Activated naive CD4-positive, alpha-beta T cell treated with anti-CD3 and anti-CD28 coated beads, Interleukin-2, amount 50 U/mL, for 72 hours (primary cell): Measurements from ENCODE around the gene CHST9. TPM values are rescaled to one million over a fixed set of nuclear protein-coding genes. Genes with fewer than 3 reads are reported as not detected.
"Not testable (repeated sequence)": the region's sequence is repeated elsewhere in the genome, so short reads cannot be mapped to it uniquely, and the experiment has no call there.

Experiments used
- ATAC-seq, 2 donors: fragments of 150-1000 bp; cut with Tn5 transposase; 2 replicates each; pipeline ENCODE4 v1.10.0; 2021; ENCODE audit warnings: mild to moderate bottlenecking in 2 of 2, moderate library complexity in 2 of 2
- DNase-seq, 2 donors: peaks; one replicate each; pipeline ENCODE4 v3.0.0; 2021 to 2022; ENCODE audit warnings: low spot score in 2 of 2
- H3K27ac Mint-ChIP-seq, 2 donors: one replicate each; pipeline ENCODE4 v1.8.0; 2022; ENCODE audit warnings: mild to moderate bottlenecking in 2 of 2, mixed read lengths in 2 of 2
- H3K36me3 Mint-ChIP-seq, 2 donors: one replicate each; pipeline ENCODE4 v1.8.0; 2022; ENCODE audit warnings: mixed read lengths in 2 of 2
- H3K9me3 Mint-ChIP-seq, 2 donors: one replicate each; pipeline ENCODE4 v1.8.0; 2022; ENCODE audit warnings: mixed read lengths in 2 of 2
- total RNA-seq, 2 donors: library from RNA; stranded (reverse); gene quantifications; one replicate each; pipeline ENCODE4 v1.2.3, GENCODE V29; 2022

CHST9 gene
- total RNA-seq, 2 donors from 2014 or later, result not detected

DNA sequence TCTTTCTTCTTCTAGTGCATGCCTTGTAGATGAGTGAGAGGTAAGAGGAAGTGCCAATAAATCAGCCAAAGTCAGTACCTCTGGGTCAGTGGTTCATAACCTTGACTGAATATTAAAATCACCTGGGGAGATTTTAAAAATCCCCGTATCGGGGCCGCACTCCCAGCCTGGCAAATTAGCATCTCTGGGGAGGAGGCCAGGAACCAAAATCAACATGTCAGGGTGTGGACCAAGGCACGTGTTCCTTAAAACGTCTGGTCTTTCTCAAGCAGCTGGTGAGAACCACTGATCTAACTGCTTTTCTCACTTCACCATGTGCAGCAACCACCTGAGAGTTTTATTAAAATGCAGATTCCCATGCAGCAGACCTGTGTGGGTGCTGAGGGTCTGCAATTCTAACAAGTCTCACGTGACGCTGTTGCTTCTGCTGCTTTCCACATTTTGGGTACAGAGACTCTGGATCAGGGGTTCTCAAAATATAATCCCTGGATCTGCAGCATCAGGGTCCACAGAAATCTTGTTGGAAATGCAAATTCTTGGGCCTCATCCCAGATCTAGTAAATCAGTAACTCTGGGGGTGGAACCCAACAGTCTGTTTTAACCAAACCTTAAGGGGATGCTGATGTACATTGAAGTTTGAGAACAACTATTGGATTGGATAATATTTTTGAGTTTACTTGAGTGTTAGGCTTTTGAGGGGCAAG lies 49.5 kb downstream of the CHST9 start:
- DNase-seq, result no peak
- ATAC-seq, result no peak
- Mint-ChIP-seq H3K27ac (no peak overlapping the region), H3K36me3 (no peaks in the 10 kb centered on the region), H3K9me3 (peaks cover 11 to 23% of the 10 kb centered on the region in 2 donors)

DNA sequence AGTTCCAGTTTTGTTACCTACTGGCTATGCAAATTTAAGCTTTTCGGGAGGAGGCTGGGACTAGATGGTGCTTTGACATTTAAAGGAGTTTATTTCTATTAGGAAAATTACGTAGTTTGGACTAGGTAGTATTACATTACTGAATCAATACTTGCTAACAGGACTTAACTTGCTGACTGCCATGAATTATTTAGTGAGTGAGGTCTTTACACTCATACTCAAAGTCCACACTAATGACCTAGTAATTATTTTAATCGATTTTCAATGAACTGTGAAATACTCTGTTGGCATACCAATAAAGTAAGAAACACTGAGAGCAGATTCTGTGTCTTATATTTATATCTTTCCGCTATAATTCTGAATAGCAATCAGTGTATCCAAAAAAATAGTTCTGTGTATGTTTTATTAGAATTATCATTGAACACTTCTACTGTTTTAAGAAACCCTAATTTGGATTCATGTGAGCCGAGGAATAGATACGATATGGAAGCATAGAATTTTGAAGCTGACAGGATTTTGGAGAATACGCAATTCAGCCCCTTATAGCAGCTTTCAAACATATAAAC lies 55.0 kb downstream of the CHST9 start:
- no peak overlapping the region for H3K27ac Mint-ChIP-seq
- peaks cover 8 to 9% of the 10 kb centered on the region in 2 donors for H3K9me3 Mint-ChIP-seq
- ATAC-seq (no peak), DNase-seq (no peak)
- H3K36me3 Mint-ChIP-seq, result no peaks in the 10 kb centered on the region

DNA sequence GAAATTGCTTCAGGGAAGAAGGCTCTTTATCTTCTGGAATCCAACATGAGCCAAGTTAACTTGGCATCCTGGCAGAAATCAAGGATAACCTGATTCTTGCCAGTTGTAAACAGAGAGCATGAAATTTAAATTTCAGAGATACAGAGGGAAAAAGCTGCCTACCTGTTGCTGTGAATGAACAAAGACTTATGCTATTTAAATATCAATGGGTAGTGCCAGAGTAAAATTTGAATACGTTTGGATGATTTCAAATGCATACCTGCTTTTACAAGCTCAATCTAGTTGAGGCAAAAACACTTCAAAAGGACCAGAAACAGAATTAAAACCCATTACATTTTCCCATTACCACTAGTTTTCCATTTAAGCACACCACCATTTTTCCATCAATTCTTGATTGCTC lies 60.9 kb downstream of the CHST9 start:
- H3K9me3 Mint-ChIP-seq, result peaks cover 0 to 6% of the 10 kb centered on the region in 2 donors
- ATAC-seq (no peak), DNase-seq (no peak)
- H3K27ac Mint-ChIP-seq, result no peak overlapping the region
- H3K36me3 Mint-ChIP-seq, result no peaks in the 10 kb centered on the region

DNA sequence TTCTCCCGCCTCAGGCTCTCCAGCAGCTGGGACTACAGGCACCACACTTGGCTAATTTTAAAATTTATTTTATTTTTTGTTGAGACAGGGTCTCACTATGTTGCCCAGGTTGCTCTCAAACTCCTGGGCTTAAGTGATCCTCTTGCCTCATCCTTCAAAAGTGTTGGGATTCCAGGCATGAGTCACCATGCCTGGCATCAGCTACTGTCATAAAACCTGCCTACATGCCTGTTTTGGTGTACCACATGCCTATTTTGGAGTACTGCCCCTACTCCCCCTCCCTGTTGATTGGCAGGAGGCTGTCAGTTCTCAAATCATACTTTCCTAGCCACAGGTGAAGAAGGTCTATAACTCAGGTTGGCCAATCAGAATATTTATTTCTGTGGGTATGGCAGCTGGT lies 64.0 kb downstream of the CHST9 start:
- Mint-ChIP-seq H3K36me3 (no peaks in the 10 kb centered on the region), H3K9me3 (peaks cover 4 to 8% of the 10 kb centered on the region in 2 donors), H3K27ac (no peak overlapping the region)
- ATAC-seq (no peak), DNase-seq (no peak)

DNA sequence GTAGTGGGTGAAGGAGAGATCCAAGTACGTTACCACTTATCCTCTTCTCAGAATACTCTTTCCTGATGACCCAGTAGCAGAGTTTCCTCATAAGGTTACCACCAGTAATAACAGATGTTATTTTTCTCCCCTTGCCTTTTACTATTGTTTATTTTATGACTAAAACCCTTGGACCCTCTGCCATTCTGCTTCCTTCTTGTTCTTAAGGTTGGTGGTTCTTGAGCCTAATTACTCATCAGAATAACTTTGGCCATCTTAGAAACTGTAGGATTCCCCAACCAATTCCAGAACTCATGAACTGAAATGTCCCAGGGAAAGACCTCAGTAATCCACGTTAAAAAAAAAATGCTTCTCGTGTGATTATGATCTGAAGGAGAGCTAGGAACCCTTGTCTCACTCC lies 64.9 kb downstream of the CHST9 start:
- ATAC-seq, result no peak
- DNase-seq, result no peak
- H3K36me3 Mint-ChIP-seq, result no peaks in the 10 kb centered on the region
- no peak overlapping the region for H3K27ac Mint-ChIP-seq
- peaks cover 8 to 9% of the 10 kb centered on the region in 2 donors for H3K9me3 Mint-ChIP-seq

DNA sequence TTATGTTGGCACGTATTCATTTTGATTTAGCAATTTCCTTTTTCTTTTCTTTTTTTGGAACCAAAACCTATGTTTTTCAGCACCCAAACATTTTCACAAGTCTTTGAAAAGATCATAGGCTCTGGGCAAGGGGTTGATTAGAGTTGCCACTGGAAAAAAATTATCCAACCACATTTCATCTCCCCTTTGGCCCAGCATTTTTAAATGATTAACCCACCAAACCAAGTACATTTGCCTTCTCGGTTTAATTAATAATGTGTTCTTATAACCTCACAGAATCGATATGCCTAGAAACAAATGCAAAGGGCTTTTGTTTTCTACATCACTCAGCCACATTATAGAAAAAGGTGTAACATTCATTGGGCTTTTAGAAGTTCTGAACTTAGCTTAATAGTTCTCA lies 66.1 kb downstream of the CHST9 start:
- ATAC-seq, result no peak
- DNase-seq, result no peak
- H3K27ac Mint-ChIP-seq, result no peak overlapping the region
- H3K36me3 Mint-ChIP-seq, result no peaks in the 10 kb centered on the region
- peaks cover 8 to 9% of the 10 kb centered on the region in 2 donors for H3K9me3 Mint-ChIP-seq

DNA sequence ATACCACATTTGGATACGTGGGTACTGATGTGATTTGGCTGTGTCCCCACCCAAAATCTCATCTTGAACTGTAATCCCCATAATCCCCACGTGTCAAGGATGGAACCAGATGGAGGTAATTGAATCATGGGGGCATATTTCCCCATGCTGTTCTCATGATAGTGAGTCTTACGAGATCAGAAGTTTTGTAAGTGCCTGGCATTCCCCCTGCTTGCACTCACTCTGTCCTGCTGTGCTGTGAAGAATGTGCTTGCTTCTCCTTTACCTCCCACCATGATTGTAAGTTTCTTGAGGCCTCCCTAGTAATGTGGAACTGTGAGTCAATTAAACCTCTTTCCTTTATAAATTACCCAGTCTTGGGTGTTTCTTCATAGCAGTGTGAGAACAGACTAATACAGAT lies 70.3 kb downstream of the CHST9 start:
- no peak for ATAC-seq
- Mint-ChIP-seq H3K9me3 (peaks cover 8 to 9% of the 10 kb centered on the region in 2 donors), H3K36me3 (peaks cover 0 to under 1% of the 10 kb centered on the region in 2 donors), H3K27ac (no peak overlapping the region)
- DNase-seq, result no peak

DNA sequence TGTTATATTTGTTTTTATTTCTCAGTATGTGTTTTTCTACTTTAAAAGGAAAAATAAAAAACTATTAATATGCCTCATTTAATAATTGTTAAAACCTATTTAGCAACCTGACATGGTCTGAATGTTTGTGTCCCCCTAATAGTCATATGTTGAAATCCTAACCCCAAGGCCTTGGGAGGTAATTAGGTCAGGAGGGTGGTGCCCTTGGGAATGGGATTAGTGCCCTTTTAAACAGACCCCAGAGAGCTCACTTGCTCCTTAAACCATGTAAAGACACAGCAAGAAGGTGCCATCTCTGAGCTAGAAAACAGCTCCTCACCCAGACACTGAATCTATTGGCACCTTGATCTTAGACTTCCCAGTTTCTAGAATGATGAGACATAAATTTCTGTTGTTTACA lies 71.8 kb downstream of the CHST9 start:
- DNase-seq, result no peak
- Mint-ChIP-seq H3K27ac (no peak overlapping the region), H3K9me3 (peaks cover 3 to 9% of the 10 kb centered on the region in 2 donors), H3K36me3 (peaks cover 0 to 5% of the 10 kb centered on the region in 2 donors)
- ATAC-seq, result no peak

DNA sequence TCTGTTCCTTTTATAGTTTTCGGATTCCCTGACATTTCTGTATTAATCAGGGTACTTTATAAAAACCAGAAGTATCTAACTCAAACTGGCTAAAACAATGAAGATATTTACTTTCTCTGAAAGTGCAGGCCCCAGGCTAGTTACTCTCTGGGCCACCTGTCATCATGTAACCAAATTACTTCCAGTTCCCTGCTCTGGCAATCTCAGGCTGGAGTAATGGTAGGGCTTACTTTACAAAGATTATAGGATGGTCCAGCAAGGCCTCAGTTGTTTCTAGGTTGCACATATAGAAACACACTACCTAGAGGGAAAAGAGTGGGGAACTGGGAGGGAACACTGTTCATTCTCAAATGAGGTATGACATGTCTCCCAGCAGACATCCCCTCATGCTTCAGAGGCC lies 74.8 kb downstream of the CHST9 start:
- H3K9me3 Mint-ChIP-seq, result peaks cover 2 to 6% of the 10 kb centered on the region in 2 donors
- ATAC-seq (no peak), DNase-seq (no peak)
- peaks cover 0 to 5% of the 10 kb centered on the region in 2 donors for H3K36me3 Mint-ChIP-seq
- no peak overlapping the region for H3K27ac Mint-ChIP-seq

DNA sequence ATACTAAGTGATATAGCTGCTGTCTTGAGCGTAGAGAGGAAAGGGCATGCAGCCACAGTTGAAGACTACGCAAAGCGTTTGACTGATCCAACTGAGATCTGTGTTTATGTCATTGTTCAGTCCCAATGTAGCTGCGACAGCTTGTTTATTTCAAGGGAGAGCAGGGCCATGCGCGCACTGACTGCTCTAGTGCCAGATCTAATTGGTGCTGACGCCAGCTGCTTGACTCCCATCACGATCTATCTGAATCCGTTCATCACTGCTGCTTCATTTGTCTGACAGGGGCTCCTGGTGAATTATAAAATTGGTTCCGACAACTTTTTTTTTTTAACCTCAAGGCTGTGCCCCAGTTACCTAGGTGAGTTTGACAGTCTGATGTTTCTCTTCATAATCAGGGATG lies 75.7 kb downstream of the CHST9 start:
- ATAC-seq, result no peak
- DNase-seq, result no peak
- Mint-ChIP-seq H3K9me3 (peaks cover 5 to 8% of the 10 kb centered on the region in 2 donors), H3K27ac (no peak overlapping the region), H3K36me3 (peaks cover 0 to 5% of the 10 kb centered on the region in 2 donors)

DNA sequence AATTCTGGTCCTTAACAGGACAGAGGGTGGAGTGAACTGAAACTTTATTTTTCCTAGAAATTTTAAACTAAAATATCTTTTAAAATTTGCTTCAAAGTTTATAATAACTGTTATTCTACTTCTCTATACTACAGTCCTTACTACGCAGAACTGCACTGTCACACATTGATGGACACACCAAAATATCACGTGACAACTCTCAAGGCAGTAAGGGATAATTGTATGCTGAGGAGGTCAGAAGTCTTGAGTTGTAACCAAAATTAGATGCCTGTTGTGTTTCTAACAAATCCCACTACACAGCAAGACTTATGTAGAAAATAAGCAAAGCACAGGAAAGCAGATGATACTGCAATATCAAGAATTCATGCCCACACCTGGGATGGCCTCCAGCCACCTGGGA lies 76.3 kb downstream of the CHST9 start:
- no peak overlapping the region for H3K27ac Mint-ChIP-seq
- peaks cover 0 to 5% of the 10 kb centered on the region in 2 donors for H3K36me3 Mint-ChIP-seq
- H3K9me3 Mint-ChIP-seq, result peaks cover 5 to 8% of the 10 kb centered on the region in 2 donors
- ATAC-seq (no peak), DNase-seq (no peak)

DNA sequence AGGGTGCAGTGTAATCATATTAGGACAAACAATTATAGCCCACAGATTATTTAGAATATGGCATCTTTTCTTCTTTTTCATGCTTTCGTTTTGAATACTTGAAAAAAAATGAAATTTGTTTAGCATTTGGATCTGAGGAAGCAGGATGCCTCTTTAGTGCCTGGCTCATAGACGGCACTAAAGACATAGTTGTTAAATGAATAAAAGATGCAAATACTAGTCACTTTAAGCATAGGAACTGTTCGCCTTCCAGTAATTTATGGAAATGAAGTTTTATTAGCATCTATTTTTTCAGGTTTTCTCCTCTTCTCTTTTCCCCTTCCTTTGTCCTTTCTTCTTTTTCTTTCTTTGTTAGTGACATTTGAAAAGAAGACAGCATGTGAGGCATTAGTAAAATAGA lies 80.4 kb downstream of the CHST9 start:
- H3K36me3 Mint-ChIP-seq, result peaks cover 0 to 3% of the 10 kb centered on the region in 2 donors
- ATAC-seq, result no peak
- H3K27ac Mint-ChIP-seq, result no peak overlapping the region
- DNase-seq, result no peak
- H3K9me3 Mint-ChIP-seq, result peaks cover 8 to 12% of the 10 kb centered on the region in 2 donors

DNA sequence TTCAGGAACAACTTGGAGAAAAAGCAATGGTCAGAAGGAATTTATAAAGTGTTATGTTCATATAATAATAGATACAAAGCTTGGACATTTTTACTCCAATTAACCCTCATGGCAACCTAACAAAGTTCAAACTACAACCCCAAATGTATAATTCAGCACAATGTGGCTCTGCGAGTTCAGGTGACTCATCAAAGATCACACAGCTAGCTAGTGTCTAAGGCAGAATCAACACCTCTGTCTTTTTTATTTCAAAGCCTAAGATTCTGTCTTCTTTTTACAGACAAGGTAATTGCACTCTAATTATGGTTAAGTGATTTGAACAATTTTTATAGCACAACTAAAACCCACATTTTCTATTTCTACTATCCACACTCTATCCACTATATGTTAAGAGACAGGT lies 90.5 kb downstream of the CHST9 start:
- H3K36me3 Mint-ChIP-seq, result peaks cover 0 to 12% of the 10 kb centered on the region in 2 donors
- peaks cover 26 to 33% of the 10 kb centered on the region in 2 donors for H3K9me3 Mint-ChIP-seq
- no peak for ATAC-seq
- H3K27ac Mint-ChIP-seq, result no peak overlapping the region
- DNase-seq, result no peak

DNA sequence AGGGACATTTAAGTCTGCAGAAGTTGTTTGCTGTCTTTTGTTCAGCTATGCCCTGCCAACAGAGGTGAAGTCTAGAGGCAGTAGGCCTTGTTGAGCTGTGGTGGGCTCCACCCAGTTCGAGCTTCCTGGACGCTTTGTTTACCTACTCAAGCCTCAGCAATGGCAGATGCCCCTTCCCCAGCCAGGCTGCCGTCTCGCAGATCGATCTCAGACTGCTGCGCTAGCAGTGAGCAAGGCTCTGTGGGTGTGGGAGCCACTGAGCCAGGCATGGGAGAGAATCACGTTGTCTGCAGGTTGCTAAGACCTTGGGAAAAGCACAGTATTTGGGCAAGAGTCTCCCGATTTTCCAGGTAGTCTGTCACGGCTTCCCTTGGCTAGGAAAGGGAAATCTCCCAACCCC lies 91.8 kb downstream of the CHST9 start:
- not testable (repeated sequence) for H3K36me3 Mint-ChIP-seq, H3K27ac Mint-ChIP-seq, ATAC-seq, DNase-seq
- H3K9me3 Mint-ChIP-seq, result peaks cover 12 to 26% of the 10 kb centered on the region in 2 donors

DNA sequence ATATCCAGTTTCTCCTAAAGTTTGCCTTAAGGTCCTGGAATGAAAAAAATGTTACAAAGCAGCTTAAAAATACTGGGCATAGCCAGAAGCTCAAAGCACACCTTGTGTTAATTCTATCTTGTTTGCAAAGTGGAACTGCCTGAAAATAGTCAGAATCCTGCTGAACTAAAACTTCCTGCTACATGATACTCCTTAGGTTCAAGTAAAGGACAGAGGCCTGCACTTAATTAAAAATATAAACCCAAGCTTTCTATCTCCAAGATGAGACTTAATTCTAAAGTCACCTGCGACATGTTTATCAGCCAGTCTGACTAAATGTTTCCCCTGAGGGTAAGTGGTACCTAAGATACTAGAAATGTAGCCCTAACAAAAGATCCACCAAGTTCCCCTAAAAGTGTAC lies 103.4 kb downstream of the CHST9 start:
- Mint-ChIP-seq H3K9me3 (peaks cover 10 to 18% of the 10 kb centered on the region in 2 donors), H3K27ac (no peak overlapping the region), H3K36me3 (peaks cover 0 to 7% of the 10 kb centered on the region in 2 donors)
- DNase-seq (no peak), ATAC-seq (no peak)

DNA sequence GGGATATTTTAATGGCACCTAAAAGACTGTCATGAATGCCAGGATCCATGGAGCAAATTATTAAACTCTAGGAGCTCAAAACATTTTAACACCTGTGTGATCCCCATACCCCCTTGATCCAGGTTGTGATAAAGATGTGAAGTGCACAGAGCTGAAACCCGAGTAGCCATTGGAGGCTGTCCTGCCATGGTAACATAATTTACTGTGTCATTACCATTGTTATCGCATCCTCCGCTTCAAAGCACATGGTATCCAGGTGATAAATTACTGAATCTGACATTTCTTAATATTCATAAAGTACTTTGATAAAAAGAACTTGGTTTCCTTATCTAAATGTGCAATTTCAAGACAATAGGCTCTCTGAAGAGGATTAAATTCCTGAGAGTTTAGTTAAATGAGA lies 109.3 kb downstream of the CHST9 start:
- H3K36me3 Mint-ChIP-seq, result peaks cover 0 to 6% of the 10 kb centered on the region in 2 donors
- H3K9me3 Mint-ChIP-seq, result peaks cover 10 to 15% of the 10 kb centered on the region in 2 donors
- ATAC-seq, result no peak
- H3K27ac Mint-ChIP-seq, result no peak overlapping the region
- DNase-seq, result no peak

DNA sequence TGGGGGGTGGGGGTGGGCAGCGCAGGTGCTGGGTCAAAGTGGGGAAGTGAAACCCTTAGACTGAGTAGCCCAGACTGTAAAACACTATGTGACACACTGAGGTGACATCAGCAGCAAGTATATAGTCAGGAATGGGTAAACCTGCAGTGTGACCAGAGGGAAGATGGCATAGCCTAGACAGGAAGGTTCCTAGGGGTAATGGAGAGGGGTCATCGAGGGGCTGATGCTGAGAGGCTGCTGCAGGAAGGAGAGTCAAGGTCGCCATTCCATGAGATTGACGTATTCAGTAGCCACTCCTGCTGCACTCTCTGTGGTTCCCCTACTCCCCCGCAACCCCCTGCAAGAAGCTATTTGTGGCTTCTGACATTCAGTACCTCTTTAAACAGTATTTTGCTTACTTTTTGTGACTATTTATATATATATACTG lies 111.7 kb downstream of the CHST9 start:
- H3K27ac Mint-ChIP-seq, result no peak overlapping the region
- H3K9me3 Mint-ChIP-seq, result peaks cover 5 to 11% of the 10 kb centered on the region in 2 donors
- DNase-seq (no peak), ATAC-seq (no peak)
- no peaks in the 10 kb centered on the region for H3K36me3 Mint-ChIP-seq

DNA sequence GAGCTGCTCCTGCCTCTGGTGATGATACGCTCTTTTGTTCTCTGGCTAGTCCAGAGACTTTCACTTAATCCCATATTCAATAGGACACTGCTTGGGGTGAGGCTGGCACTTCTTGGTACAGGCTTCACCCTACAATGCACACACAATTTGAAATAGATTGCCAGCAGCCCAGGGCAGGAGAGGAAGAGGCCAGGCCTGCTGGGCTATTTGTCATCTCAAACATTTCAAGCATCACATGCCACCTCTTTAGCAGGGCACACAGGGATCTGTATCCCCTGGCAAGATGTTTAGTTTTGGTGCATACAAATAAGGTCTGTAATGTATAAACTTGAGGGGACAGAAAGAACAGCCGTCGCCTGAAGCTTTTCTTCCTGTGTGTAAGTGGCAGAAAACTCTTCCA lies 120.4 kb downstream of the CHST9 start:
- H3K36me3 Mint-ChIP-seq, result no peaks in the 10 kb centered on the region
- ATAC-seq, result no peak
- no peak for DNase-seq
- H3K27ac Mint-ChIP-seq, result no peak overlapping the region
- peaks cover 3 to 9% of the 10 kb centered on the region in 2 donors for H3K9me3 Mint-ChIP-seq
